Measurements from ENCODE around the gene CWC25.
"Not testable (repeated sequence)": the region's sequence is repeated elsewhere in the genome, so short reads cannot be mapped to it uniquely, and the experiment has no call there.

Gene CWC25

DNA sequence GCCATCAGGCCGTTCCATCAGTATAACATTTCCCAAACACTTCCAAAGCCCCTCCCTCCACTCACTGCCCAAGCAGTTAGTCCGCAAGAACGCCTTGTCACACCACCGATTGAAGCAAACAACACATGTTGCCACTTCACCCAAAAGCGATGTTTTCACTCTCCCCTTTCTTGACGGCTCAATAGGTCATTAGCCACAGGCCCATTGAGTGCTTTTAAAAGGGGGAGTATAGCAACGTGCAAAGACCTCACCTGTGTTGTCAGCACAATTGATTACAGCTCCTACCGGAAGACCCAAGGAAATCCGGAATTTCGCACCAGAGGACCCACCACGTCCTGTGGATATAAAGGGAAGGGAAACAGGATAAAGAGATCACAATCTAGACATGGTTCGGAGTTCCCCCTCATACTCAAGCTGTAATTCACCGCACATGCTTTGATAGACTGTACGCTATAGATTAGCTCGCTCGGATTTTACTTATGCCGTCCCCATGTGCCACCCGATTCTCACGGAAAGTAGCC lies 27.7 kb upstream of the CWC25 start:
- peak; percentile 26 for DNase-seq (ENCODE audit: low spot score)

DNA sequence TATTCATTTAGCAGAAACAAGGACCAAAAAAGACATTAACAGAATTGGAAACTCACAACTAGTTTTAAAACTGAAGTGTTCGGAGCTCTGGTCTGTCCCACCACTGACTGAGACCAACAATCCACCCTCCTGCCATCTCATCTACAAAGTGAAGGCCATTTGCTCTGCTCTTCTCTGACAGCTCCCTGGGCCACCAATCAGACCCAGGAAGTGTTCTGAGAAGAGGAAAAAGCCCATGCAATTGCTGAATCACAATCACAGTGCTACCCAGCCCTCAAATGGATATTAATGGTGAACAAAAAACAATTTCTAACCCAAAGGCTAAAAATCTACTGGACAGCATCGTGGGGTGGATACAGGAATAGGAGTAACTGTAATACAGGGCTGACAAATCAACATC lies 26.3 kb upstream of the CWC25 start:
- no peak for DNase-seq (ENCODE audit: low spot score)

DNA sequence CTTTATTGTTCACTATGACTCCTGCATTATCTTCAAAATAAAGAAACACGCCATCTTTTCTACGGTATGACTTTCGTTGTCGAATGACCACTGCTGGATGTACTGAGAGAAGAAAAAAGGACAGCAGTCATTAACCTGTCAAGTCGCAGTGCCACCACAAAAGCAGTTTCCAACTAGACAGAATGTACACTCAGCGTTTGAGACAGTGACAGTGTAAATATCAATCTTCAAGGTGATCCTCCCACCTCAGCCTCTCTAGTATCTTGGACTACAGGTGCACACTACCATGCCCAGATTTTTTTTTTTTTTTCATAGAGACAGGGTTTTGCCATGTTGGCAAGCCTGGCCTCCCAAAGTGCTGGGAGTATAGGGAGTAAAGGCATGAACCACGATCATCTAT lies 25.3 kb upstream of the CWC25 start:
- no peak for DNase-seq (ENCODE audit: low spot score)

DNA sequence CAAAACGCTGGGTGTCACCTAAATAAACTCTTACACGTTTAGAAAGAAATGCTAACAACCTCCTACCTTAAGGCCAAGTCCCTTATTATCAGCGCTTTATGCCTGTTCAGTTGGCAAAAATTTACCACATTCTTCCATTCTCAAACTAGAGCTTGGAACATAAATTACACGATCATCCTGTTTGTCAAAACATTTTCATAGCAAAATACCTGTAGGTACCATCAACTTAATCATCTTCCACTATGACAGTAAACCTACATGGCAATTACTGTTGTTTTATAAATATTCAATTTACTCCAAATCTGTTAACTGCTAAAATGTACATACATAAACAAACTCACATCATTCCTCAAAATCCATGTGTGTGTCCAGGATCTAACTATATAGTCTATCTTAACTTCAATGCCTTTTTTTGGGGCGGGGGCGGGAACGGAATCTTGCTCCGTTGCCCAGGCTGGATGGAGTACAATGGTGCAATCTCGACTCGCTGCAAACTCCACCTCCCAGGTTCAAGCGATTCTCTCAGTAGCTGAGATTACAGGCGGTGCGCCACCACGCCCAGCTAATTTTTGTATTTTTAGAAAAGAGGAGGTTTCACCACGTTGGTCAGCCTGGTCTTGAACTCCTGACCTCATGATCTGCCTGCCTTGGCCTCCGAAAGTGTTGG lies 24.0 kb upstream of the CWC25 start:
- no peak for DNase-seq (ENCODE audit: low spot score)

DNA sequence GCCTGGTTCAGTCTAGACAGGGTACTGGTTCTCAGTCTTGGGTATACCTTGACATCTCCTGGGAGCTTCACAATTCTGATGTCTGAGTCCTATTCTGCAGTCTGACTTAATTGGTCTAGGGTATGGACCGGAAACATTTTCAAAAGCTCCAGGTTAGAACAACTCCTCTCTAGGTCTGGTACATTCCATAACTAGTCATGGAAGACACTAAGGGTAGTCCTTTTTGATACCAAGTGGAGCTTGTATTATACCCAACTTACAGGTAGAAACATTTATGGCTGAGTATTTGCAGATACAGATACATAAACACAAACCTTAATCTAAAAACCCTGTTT lies 23.4 kb upstream of the CWC25 start:
- no peak for DNase-seq (ENCODE audit: low spot score)

DNA sequence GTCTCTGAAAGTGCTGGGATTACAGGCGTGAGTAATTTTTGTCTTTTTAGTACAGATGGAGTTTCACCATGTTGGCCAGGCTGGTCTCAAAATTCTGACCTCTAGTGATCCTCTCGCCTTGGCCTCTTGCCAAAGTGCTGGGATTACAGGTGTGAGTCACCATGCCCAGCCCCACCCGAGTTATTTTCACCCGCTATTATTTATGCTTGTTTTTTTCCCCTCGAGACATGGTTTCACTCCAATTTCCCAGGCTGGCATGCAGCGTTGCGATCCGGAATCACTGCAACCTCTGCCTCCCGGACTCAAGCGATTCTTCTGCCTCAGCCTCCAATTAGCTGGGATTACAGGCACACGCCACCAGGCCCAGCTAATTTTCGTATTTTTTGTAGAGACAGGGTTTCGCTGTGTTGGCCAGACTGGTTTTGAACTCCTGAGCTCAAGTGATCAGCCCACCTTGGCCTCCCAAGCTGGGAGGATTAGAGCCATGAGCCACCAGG lies 19.2 kb upstream of the CWC25 start:
- DNase-seq (ENCODE audit: low spot score): no peak

DNA sequence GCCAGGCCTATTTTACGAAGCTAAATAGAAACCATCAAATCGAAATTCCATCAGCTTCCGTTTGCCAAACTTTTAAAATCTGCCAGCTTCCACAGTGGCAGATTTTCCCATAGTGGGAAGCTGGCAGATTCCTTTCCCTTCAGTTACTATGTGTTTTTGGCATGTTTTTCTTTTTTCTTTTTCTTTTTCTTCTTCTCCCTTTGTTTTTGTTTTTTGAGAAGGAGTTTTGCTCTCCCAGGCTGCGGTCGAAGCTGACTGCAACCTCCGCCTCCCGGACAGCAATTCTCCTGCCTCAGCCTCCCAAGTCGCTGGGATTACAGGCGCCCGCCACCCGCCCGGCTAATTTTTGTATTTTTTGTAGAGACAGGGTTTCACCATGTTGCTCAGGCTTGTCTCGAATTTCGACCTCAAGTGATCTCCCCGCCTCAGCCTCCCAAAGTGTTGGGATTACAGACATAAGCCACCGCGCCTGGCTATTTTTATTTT lies 684 bp upstream of the CWC25 start:
- no peak for DNase-seq (ENCODE audit: low spot score)

DNA sequence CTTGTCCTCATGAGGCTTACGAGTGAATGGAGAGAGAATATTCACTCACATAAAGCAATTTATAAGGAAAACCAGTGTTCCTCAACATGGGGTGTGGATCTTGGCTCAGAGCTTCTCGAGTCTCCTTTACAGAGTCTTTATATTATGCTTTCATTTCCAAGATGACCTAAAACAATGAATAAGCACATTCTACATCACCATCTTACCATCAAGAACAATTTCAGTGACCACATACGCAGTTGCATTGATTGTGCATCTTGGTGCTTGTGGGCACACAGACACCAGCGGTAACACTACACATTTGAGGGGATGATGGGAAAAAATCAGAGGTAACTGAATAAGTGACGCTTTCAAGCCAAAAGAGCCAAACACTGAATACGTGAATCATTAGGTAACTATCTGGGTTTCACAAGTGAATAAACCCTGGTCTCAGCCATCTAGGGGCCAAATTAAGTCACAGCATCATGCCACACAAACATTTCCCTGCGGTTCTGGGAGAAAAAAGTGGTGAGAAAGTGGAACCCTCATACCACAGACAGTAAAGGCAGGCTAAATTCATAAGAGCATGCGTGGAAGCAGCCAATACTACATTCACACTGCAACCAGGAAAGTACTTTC lies 9.4 kb downstream of the CWC25 start:
- peak; percentile 68 for DNase-seq (ENCODE audit: low spot score)

DNA sequence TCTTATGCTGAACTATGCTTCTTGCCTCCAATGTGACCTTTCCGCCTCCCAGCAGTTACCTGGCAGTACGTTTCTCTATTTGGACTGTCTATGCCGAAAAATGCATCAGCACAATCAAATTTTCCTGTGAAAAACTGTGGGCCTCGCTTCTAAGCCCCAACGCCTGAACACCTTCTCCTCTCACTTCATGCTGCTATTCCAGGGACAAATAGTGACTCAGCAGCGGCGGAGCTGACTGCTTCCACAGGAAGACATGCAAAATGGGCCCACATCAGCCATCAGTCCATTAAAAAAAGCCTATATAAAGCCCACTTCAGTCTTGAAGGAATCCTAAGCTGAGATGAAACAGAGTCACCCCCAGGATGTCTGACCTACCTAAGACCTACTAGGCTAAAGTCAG lies 15.3 kb downstream of the CWC25 start:
- no peak for DNase-seq (ENCODE audit: low spot score)

DNA sequence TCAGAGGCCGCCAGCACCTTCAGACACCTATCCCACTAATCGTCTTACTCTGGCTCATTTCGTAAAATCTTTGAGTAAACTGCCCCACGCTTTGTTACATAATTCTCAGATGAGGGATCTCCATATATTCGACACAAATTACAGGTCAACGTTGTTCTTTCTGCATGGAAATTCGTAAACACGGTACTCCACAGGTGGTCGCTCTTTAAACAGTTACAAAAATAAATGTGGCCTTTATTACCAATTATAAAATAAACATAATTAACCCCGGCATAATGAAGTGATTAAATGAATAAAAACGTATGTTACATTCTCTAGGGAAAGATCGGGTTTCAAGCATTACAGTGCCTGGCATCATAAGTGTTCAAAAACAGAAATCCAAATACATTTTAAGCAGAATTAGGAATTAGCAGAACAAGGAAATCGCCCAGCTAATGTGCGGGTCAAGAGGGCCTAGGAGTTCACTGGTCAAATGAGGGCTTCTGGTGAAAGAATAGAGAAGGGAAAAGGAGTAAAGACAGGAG lies 24.8 kb downstream of the CWC25 start:
- DNase-seq (ENCODE audit: low spot score): no peak

DNA sequence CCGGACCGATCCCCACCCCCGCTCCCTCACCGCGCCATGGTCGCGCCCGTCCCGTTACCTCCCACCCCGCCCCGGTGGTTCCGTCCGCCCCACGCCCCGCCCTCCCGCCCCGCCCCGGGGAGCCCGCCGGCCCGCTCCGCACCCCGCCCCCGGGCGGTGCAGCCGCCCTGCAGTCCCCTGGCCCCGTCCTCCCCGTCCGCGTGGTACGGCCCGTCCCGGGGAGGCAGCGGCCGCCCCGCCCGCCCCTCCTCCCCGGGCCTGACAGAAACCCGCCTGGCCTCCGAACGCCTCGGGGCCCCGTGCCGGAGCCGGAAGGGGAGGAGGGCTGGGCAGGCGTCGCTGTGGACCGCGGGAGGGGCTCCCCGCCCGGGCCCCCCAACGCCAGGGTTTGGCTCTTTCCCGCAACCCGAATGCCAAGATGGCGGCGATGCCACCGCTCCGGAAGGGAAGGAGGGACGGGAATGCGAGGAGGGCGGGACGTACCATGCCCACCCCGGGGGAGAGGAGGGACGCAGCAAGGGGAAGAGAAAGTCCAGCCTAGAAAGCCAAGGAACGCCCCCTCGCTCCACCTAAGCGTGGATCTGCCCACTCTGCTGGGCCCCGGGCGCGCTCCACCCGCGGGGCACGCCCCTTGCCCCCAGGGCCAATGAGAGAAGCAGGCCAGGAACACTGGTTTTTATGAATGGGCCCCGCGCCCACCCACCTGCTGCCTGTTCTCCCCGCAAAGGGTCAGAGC lies 25.5 kb downstream of the CWC25 start, which contains the start of gene PIP4K2B:
Gene PIP4K2B (minus strand): TSS at position 56 of the 736 bp plus-strand sequence. CDS start 132 bp downstream, outside the sequence.
- peak; percentile 94 for DNase-seq (ENCODE audit: low spot score)

DNA sequence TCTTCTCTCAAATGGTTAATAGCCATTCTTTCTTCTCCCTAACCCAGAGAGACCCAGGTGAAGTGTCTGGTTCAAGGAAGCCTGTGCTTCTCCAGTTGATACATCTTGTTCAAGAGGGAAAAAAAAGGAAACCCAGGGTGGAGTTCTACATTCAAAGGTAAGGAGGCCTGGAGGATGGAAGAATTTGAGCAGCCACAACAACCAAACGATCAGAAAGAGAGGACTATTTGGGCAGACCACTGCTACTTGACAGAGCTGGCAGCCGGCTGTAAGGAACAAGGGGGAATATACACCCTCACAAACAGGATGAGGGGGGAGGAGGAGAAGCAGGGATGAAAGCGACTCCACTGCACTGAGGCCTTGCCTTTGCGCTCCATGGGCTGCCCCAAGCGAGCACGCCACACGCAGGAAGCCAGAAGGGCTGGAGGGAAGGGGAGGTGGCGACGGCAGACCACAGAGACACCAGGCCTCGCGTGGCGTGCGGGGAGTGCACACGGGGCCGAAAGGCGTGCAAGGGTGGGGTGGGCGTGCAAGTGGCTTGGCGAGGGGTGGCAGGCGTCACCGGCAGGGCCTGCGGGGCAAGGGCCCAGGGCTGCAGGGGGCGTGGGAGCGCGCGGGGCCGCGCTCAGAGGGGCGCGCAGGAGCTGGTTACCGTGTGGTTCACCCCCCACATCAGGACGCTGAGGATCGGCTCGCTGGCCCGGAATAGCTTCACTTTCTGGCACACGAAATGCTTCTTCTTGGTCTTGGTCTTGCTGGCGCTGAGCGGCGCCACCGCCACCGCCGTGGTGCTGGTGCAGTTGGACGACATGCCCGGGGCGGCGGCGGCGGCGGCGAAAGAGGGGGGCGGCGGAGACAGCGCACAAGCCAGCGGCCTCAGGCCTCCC lies 26.3 kb downstream of the CWC25 start:
- peak; percentile 49 for DNase-seq (ENCODE audit: low spot score)

DNA sequence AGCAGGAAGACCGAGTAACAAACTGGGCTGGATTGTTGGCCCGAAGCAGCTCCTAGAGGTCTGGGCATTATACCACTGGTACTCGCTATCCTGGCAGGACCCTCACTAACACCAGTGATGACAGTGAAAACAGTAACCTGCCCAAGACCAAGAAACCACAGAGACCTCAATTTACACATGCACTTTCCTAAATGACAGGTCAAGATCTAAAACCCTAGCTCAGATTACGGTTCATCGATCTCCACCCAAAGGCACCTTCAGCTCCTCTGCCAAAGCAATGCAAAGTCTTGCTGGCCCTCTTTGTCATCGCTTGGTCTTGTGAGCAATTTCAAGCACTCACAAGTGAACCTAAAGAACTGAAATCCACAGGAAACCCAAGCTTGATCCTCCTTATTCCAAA lies 27.3 kb downstream of the CWC25 start:
- no peak for DNase-seq (ENCODE audit: low spot score)

DNA sequence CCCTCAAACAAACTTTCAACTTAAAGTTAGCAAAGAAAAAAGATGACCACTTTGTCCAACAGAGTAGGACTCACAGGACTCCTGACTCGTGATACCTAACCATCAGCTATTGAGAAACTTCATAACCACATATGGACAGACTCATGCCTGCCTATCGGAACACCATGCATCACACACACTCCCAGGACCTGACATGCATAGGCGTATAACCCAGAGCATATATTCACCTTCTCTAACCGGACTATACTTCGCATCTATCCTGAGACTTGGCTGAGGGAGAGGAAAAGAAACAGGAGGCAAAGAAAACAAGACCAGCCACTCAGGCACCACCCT lies 28.0 kb downstream of the CWC25 start:
- no peak for DNase-seq (ENCODE audit: low spot score)

DNA sequence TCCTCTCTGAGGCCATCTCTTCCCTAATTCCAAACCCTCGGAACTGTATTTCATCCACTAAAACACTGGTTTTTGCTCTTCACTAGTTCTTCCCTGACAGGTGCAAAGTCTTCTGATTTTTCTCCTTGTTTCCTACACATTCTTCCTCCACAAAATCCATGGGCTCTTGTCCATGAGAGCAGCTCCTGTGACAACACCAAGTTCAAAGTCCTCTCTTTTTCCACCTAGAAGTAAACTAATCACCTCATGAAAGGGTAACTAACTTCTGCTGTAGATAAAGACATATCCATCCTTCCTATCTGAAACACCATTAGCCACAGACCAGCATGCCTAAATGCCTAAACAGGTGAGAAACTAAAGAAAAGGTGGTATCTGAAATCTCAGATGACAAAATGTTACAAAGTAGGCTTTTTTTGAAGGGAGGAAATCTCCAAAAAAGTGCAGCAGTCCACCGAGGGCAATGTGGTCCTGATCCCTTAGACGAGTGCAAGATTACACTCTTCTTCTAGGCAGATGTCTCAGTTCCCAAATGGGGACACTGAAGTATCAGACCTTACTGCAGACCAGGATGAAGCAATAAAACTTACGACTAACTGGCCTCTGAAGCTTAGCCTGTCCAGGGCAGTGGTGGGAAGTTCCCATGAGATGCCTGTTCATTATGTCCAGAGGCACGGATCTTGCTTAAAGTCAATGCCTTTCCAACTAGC lies 28.5 kb downstream of the CWC25 start:
- DNase-seq (ENCODE audit: low spot score): no peak

DNA sequence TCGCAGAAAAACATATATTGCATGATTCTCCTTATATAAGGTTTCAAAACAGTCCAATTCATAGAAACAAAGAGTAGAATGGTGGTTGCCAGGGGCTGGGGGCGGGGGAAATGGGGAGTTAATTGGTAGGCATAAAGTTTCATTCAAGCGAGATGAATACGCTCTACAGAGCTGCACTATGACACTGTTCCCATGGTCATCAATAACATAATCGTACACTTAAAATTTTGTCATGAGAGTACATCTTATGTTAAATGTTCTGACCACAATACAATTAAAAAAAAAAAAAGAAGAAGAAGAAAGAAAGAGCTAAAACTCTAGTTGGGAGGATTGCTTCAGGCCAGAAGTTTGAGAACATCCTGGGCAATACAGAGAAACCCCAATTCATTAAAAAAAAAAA lies 30.9 kb downstream of the CWC25 start:
- no peak for DNase-seq (ENCODE audit: low spot score)

DNA sequence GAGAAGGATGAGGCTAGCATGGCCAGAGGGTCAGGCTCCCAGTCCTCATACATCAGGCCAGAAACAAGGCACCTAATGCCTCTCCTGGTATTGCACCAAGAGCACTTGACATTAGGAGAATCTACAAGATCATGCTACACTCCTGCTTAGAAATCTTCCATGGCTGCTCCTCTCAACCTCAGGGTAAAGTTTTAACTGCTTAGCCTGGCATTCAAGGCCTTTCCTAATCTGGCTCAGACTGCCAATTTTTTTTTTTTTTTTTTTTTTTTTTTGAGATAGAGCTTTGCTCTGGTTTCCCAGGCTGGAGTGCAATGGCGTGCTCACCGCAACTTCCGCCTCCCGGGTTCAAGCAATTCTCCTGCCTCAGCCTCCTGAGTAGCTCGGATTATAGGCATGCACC lies 34.0 kb downstream of the CWC25 start:
- DNase-seq (ENCODE audit: low spot score): no peak

DNA sequence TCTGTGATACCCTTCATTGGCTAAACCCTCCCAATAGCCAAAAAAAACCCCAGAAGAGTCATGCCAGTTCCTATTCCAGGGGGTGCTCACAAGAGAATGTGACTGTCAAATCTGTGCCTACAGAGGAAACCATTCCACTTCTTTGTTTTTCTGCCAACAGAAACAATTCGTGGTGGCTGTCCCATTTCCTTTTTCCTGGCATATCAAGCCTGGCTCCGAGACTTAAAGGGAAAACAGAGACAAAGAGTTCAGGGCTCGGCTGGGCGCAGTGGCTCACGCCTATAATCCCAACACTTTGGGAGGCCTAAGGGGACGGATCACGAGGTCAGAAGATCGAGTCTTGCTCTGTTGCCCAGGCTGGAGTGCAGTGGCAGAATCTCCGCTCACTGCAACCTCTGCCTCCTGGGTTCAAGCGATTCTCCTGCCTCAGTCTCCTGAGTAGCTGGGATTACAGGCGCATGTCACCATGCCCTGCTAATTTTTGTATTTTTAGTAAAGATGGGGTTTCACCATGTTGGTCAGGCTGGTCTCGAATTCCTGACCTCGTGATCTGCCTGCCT lies 34.9 kb downstream of the CWC25 start:
- not testable (repeated sequence) for DNase-seq (ENCODE audit: low spot score)

DNA sequence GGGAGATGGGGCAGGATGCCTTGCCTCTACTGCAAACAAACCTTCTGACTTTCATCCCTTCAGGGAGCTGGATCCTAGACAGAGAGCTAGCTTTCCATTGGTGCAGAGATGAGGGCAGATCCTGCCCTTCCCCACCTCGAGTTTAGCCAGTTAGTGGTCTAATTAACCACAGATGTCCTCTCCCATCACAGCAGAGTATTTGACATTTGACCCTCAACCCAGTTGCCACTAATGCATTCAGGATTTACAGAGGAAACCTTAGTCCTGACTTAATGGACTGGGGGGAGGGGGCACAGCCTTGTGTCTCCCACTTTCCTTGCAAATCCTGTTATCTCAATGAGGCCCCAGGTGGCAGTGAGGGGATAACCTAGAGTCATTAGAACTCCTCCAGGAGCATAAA lies 35.9 kb downstream of the CWC25 start:
- DNase-seq (ENCODE audit: low spot score): no peak

DNA sequence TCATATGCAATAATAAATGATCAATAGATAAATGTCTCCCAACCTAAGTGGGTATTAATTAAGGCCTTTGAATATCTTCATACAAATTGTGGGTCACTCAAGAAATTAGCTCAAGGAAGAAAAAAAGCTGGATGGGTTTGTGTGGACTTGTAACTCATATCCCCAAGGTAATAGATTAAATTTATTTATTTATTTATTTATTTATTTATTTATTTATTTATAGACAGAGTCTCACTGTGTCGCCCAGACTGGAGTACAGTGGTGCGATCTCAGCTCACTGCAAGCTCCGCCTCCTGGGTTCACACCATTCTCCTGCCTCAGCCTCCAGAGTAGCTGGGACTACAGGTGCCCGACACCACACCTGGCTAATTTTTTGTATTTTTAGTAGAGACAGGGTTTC lies 37.1 kb downstream of the CWC25 start:
- not testable (repeated sequence) for DNase-seq (ENCODE audit: low spot score)

DNA sequence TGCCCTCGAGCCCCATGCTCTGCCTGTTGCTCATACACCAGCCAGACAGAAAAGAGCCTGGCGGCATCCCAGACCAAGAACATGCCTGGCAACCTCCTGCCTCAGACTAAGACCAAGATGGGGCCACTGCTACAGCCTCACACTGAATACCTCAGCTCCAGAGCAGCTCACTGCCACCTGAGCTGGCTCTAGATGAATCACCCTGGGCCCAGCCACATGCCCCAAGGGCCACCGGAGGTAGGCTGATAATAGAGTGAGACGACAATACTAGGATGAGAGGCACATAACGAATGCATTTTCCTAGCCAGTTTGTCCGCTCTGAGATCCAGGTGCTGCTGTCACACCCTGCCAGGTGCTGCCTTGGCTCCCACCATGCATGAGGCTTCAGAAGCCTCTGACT lies 38.7 kb downstream of the CWC25 start:
- DNase-seq (ENCODE audit: low spot score): no peak
